Measurements from ENCODE around the gene SSC4D.
A peak's percentile ranks its signal among the peaks of the same experiment; 100 is the strongest.
"Not testable (repeated sequence)": the region's sequence is repeated elsewhere in the genome, so short reads cannot be mapped to it uniquely, and the experiment has no call there.

The SSC4D gene

GRCh38 chr7:76409537-76409936, at the start of gene SSC4D:
Gene SSC4D (minus strand): TSS chr7:76409697. CDS start chr7:76404439, 5,258 bp downstream.
- DNase-seq (ENCODE audit: insufficient read length, low spot score): no peak
- TF ChIP-seq POLR2A (IDR thresholded peaks at IDR 0.05; ENCODE audit: low read depth, low read length): no peak
- no peak for FAIRE-seq

- FAIRE-seq; DNase-seq (ENCODE audit: insufficient read length, low spot score): not testable (repeated sequence)
These were observed 49.0 kb upstream of the SSC4D start for GRCh38 chr7:76458504-76458903.

GRCh38 chr7:76457017-76457416, 47.5 kb upstream of the SSC4D start:
- not testable (repeated sequence) for FAIRE-seq; DNase-seq (ENCODE audit: insufficient read length, low spot score)

GRCh38 chr7:76445577-76446008, 36.1 kb upstream of the SSC4D start:
- FAIRE-seq: peak; percentile 67
- DNase-seq (ENCODE audit: insufficient read length, low spot score): not testable (repeated sequence)

GRCh38 chr7:76443846-76444245, 34.3 kb upstream of the SSC4D start:
- not testable (repeated sequence) for FAIRE-seq; DNase-seq (ENCODE audit: insufficient read length, low spot score)

GRCh38 chr7:76442664-76443446, 33.4 kb upstream of the SSC4D start:
- not testable (repeated sequence) for FAIRE-seq; DNase-seq (ENCODE audit: insufficient read length, low spot score)

GRCh38 chr7:76441792-76442191, 32.3 kb upstream of the SSC4D start:
- FAIRE-seq; DNase-seq (ENCODE audit: insufficient read length, low spot score): not testable (repeated sequence)

- DNase-seq (ENCODE audit: insufficient read length, low spot score); FAIRE-seq: not testable (repeated sequence)
These were observed 30.9 kb upstream of the SSC4D start for GRCh38 chr7:76440404-76440803.

GRCh38 chr7:76439120-76439888, 29.8 kb upstream of the SSC4D start:
- DNase-seq (ENCODE audit: insufficient read length, low spot score); FAIRE-seq: not testable (repeated sequence)

- DNase-seq (ENCODE audit: insufficient read length, low spot score); FAIRE-seq: not testable (repeated sequence)
These were observed 28.4 kb upstream of the SSC4D start for GRCh38 chr7:76437873-76438272.

- FAIRE-seq (no peak), DNase-seq (ENCODE audit: insufficient read length, low spot score) (no peak)
- TF ChIP-seq POLR2A (IDR thresholded peaks at IDR 0.05; ENCODE audit: low read depth, low read length): no peak
These were observed 21.3 kb upstream of the SSC4D start for GRCh38 chr7:76430836-76431235.

GRCh38 chr7:76430211-76430610, 20.7 kb upstream of the SSC4D start:
- DNase-seq (ENCODE audit: insufficient read length, low spot score): no peak
- FAIRE-seq: no peak
- no peak for TF ChIP-seq POLR2A (IDR thresholded peaks at IDR 0.05; ENCODE audit: low read depth, low read length)

- TF ChIP-seq POLR2A (IDR thresholded peaks at IDR 0.05; ENCODE audit: low read depth, low read length): no peak
- no peak for DNase-seq (ENCODE audit: insufficient read length, low spot score)
- FAIRE-seq: no peak
These were observed 19.6 kb upstream of the SSC4D start for GRCh38 chr7:76428868-76429805.

- DNase-seq (ENCODE audit: insufficient read length, low spot score): no peak
- no peak for TF ChIP-seq POLR2A (IDR thresholded peaks at IDR 0.05; ENCODE audit: low read depth, low read length)
- FAIRE-seq: no peak
These were observed 18.8 kb upstream of the SSC4D start for GRCh38 chr7:76428149-76428823.
